Prostate gland (tissue), 2 donors: ENCODE measurements around the gene TMEM258.

Experiments
- POLR2A ChIP-seq: fragments of 450-650 bp; IDR thresholded peaks from one replicate; pipeline ENCODE4 v1.6.1; 2016; ENCODE audit warnings: antibody characterized with exemption, mild to moderate bottlenecking
- POLR2AphosphoS5 ChIP-seq: sonication (generic); formaldehyde crosslinking; IDR thresholded peaks from one replicate; pipeline ENCODE4 v1.6.1; 2017; ENCODE audit warnings: antibody characterized with exemption
- TF ChIP-seq, protein P1 (sequence below), 4 experiments: fragments of 200-600 bp in 2 of 4; fragments of 450-650 bp in 2 of 4; sonication (generic) in 2 of 4; IDR thresholded peaks; 1 replicate in 3 of 4; 2 replicates in 1 of 4; pipeline ENCODE4 v1.5.1; 2016 to 2019; ENCODE audit warnings: antibody characterized with exemption in 4 of 4, mild to moderate bottlenecking in 2 of 4, moderate library complexity in 2 of 4

DNA sequence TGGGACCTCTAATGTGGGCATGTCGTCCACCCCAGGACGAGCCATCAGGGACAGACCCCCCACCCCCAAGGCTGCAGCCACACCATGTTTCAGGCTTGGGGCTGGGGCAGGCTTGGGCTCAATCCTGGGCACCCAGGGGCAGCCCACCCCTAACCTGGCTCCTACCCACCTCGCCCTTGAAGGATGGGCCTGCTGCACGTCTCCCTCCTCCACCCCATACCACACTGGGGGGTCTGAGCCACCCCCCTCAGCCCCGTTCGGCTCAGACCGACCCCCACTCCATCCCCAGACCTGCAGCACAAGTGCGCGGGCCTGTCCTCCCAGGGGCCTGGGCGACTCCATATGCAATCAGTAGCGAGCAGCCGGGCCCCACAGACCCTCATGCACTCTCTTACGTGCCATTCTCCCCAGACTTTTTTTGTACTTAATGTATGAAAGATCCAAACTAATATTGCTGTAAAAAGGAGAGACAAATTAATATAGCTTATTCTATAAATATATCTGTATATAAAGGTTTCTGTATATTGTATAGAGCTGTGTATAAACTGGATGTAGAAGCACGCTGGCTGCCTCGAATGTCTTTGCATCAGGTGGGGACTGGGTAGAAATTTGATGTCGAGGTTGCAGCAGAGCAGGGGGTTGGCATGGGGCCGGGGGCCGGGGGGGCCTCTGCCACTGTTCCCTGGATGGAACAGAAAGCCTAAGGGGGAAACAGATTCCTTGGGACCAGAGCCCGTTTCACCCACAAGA is 45.8 kb downstream of the TMEM258 start:
- TF ChIP-seq, protein P1, sequence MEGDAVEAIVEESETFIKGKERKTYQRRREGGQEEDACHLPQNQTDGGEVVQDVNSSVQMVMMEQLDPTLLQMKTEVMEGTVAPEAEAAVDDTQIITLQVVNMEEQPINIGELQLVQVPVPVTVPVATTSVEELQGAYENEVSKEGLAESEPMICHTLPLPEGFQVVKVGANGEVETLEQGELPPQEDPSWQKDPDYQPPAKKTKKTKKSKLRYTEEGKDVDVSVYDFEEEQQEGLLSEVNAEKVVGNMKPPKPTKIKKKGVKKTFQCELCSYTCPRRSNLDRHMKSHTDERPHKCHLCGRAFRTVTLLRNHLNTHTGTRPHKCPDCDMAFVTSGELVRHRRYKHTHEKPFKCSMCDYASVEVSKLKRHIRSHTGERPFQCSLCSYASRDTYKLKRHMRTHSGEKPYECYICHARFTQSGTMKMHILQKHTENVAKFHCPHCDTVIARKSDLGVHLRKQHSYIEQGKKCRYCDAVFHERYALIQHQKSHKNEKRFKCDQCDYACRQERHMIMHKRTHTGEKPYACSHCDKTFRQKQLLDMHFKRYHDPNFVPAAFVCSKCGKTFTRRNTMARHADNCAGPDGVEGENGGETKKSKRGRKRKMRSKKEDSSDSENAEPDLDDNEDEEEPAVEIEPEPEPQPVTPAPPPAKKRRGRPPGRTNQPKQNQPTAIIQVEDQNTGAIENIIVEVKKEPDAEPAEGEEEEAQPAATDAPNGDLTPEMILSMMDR (IDR thresholded peaks at IDR 0.05): no peak
- TF ChIP-seq POLR2AphosphoS5 (no peak), POLR2A (no peak)
